Neuronal stem cell (in vitro differentiated cells): ENCODE measurements around the gene BCAR1.

Experiments
- DNase-seq: peaks from one replicate; pipeline ENCODE4 v3.0.0-alpha.2; 2013; ENCODE audit warnings: low spot score
- H2AFZ ChIP-seq: one replicate; pipeline ENCODE4 v1.6.1; 2013; ENCODE audit warnings: mild to moderate bottlenecking, low read length, inconsistent platforms
- H2AK5ac ChIP-seq: 2 replicates; pipeline ENCODE4 v1.6.1; 2013; ENCODE audit warnings: low read depth, mild to moderate bottlenecking, inconsistent platforms, low read length, moderate library complexity, mixed read lengths
- H2BK120ac ChIP-seq: 2 replicates; pipeline ENCODE4 v1.6.1; 2013; ENCODE audit warnings: low read depth, mild to moderate bottlenecking, inconsistent platforms, low read length, moderate library complexity, mixed read lengths
- H2BK12ac ChIP-seq: one replicate; pipeline ENCODE4 v1.6.1; 2013; ENCODE audit warnings: low read length, inconsistent platforms
- H2BK15ac ChIP-seq: 2 replicates; pipeline ENCODE4 v1.6.1; 2013; ENCODE audit warnings: mild to moderate bottlenecking, low read length, inconsistent platforms, mixed read lengths
- H2BK5ac ChIP-seq: one replicate; pipeline ENCODE4 v1.6.1; 2013; ENCODE audit warnings: inconsistent platforms, mild to moderate bottlenecking, low read length, moderate library complexity
- H3K14ac ChIP-seq: one replicate; pipeline ENCODE4 v1.6.1; 2013; ENCODE audit warnings: low read length, inconsistent platforms
- H3K18ac ChIP-seq: 2 replicates; pipeline ENCODE4 v1.6.1; 2013; ENCODE audit warnings: low read length, inconsistent platforms
- H3K23ac ChIP-seq: 2 replicates; pipeline ENCODE4 v1.6.1; 2013; ENCODE audit warnings: low read depth, mild to moderate bottlenecking, mixed read lengths, low read length, inconsistent platforms; ENCODE audit not compliant: poor library complexity
- H3K27ac ChIP-seq: replicated peaks from 3 replicates; pipeline ENCODE4 v1.5.1; 2013; ENCODE audit warnings: low read length, inconsistent platforms
- H3K27me3 ChIP-seq, 3 experiments: 2 replicates each; pipeline ENCODE4 v1.6.1; 2013; ENCODE audit warnings: low read length in 3 of 3, mild to moderate bottlenecking in 2 of 3, inconsistent platforms in 1 of 3, low read depth in 1 of 3, mixed read lengths in 1 of 3, moderate library complexity in 1 of 3; ENCODE audit not compliant: control insufficient read depth in 3 of 3, insufficient read depth in 3 of 3
- H3K36me3 ChIP-seq, 2 donors: replicated peaks in 1 of 2; 2 replicates each; pipeline ENCODE4 v1.6.1; 2013; ENCODE audit warnings: low read length in 2 of 2; ENCODE audit not compliant: control insufficient read depth in 2 of 2, insufficient read depth in 2 of 2
- H3K4ac ChIP-seq: 2 replicates; pipeline ENCODE4 v1.6.1; 2013; ENCODE audit warnings: inconsistent platforms, mild to moderate bottlenecking, low read length, moderate library complexity
- H3K4me1 ChIP-seq, 2 donors: 1 replicate in 1 of 2; 2 replicates in 1 of 2; pipeline ENCODE4 v1.6.1; 2013; ENCODE audit warnings: low read length in 2 of 2, low read depth in 1 of 2; ENCODE audit not compliant: control insufficient read depth in 2 of 2, insufficient read depth in 1 of 2
- H3K4me2 ChIP-seq: one replicate; pipeline ENCODE4 v1.6.1; 2013; ENCODE audit warnings: mild to moderate bottlenecking, low read length, inconsistent platforms; ENCODE audit not compliant: insufficient read depth, poor library complexity, severe bottlenecking
- H3K4me3 ChIP-seq, 2 donors: 2 replicates each; pipeline ENCODE4 v1.5.1; 2013; ENCODE audit warnings: low read length in 2 of 2, mild to moderate bottlenecking in 2 of 2, inconsistent platforms in 1 of 2, moderate library complexity in 1 of 2
- H3K79me1 ChIP-seq: one replicate; pipeline ENCODE4 v1.6.1; 2013; ENCODE audit warnings: low read depth, mild to moderate bottlenecking, inconsistent platforms, low read length, moderate library complexity
- H3K9ac ChIP-seq: one replicate; pipeline ENCODE4 v1.6.1; 2013; ENCODE audit warnings: mild to moderate bottlenecking, low read depth, low read length, inconsistent platforms; ENCODE audit not compliant: poor library complexity
- H3K9me3 ChIP-seq, 2 donors: replicated peaks in 1 of 2; 2 replicates each; pipeline versions ENCODE3 to v1.6.1; 2013; ENCODE audit warnings: low read length in 2 of 2, mild to moderate bottlenecking in 2 of 2, inconsistent platforms in 1 of 2, low read depth in 1 of 2, mixed read lengths in 1 of 2, moderate library complexity in 1 of 2; ENCODE audit not compliant: control insufficient read depth in 2 of 2, insufficient read depth in 1 of 2
- H4K8ac ChIP-seq: one replicate; pipeline ENCODE4 v1.6.1; 2013; ENCODE audit warnings: low read depth, mild to moderate bottlenecking, inconsistent platforms, low read length, moderate library complexity
- H4K91ac ChIP-seq: one replicate; pipeline ENCODE4 v1.6.1; 2013; ENCODE audit warnings: low read length, low read depth, mild to moderate bottlenecking, inconsistent platforms; ENCODE audit not compliant: poor library complexity
- WGBS, 2 donors: extraction: QIAGEN DNeasy Blood & Tissue Kit; methylation state at CpG; one replicate each; pipeline ENCODE4 v1.1.7; 2013; ENCODE audit warnings: missing lambda C conversion rate in 2 of 2, mixed read lengths in 1 of 2; ENCODE audit not compliant: insufficient read length in 2 of 2, insufficient replicate concordance in 1 of 2; ENCODE audit errors: extremely low coverage in 2 of 2; 5-methylcytosine and 5-hydroxymethylcytosine counted together

The BCAR1 gene

GRCh38 chr16:75222271-75222783, 29.1 kb downstream of the BCAR1 start:
- WGBS, 2 donors = no CpG with 5 or more reads among the region's 16 CpGs
- Histone ChIP-seq H2AK5ac (no peak overlapping the region), H3K4ac (peak overlapping the region; percentile 93)

GRCh38 chr16:75219838-75220237, 31.6 kb downstream of the BCAR1 start:
- no peak for DNase-seq
- Histone ChIP-seq H3K9me3 (no peaks in the 10 kb centered on the region), H3K79me1 (no peaks in the 10 kb centered on the region), H3K4ac (no peak overlapping the region), H4K8ac (no peak overlapping the region), H3K4me2 (no peak overlapping the region), H3K36me3 (no peaks in the 10 kb centered on the region), H2AK5ac (no peak overlapping the region), H2BK15ac (no peak overlapping the region), H2BK120ac (no peak overlapping the region), H2BK12ac (no peak overlapping the region), H2BK5ac (no peak overlapping the region), H2AFZ (no peak overlapping the region), H3K27me3 (no peaks in the 10 kb centered on the region), H4K91ac (no peak overlapping the region), H3K4me3 (no peak overlapping the region), H3K4me1 (peaks cover 0 to 1% of the 10 kb centered on the region in 2 donors), H3K23ac (no peak overlapping the region), H3K18ac (no peak overlapping the region), H3K14ac (no peak overlapping the region), H3K9ac (no peak overlapping the region), H3K27ac (no peak overlapping the region)
- no CpG with 5 or more reads among the region's 5 CpGs for WGBS, 2 donors

More at GRCh38 chr16:75222271-75222783, 29.1 kb downstream of the BCAR1 start:
- Histone ChIP-seq H2AFZ (peak overlapping the region; percentile 66), H3K4me2 (no peak overlapping the region), H3K27ac (no peak overlapping the region), H3K79me1 (no peaks in the 10 kb centered on the region), H2BK12ac (peak overlapping the region; percentile 30), H3K27me3 (no peaks in the 10 kb centered on the region), H3K4me1 (peaks cover 0 to 1% of the 10 kb centered on the region in 2 donors), H3K36me3 (no peaks in the 10 kb centered on the region), H3K4me3 (peak overlapping the region in 1 of 2 donors; percentile 5), H2BK15ac (peak overlapping the region; percentile 62), H4K91ac (no peak overlapping the region), H3K14ac (no peak overlapping the region), H3K9ac (peak overlapping the region; percentile 50), H4K8ac (no peak overlapping the region), H2BK5ac (no peak overlapping the region), H3K9me3 (no peaks in the 10 kb centered on the region), H2BK120ac (no peak overlapping the region), H3K23ac (no peak overlapping the region), H3K18ac (no peak overlapping the region)
- no peak for DNase-seq

- no CpG with 5 or more reads among the region's 4 CpGs for WGBS, 2 donors
- no peak overlapping the region for H3K4me3 ChIP-seq
These were observed 32.3 kb downstream of the BCAR1 start for GRCh38 chr16:75219088-75219487.

GRCh38 chr16:75218256-75219076, 33.0 kb downstream of the BCAR1 start, which contains the start of gene CTRB1:
CTRB1 (plus strand) TSS chr16:75218988; CDS start chr16:75219008, 20 bp downstream.
- Histone ChIP-seq H3K4me2 (no peak within 1 kb of the TSS), H3K9ac (no peak within 1 kb of the TSS), H3K27me3 (no peaks in the 10 kb centered on the region), H2BK15ac (no peak within 1 kb of the TSS), H3K14ac (peak within 1 kb of the TSS; percentile 14), H3K4me3 (no peak within 1 kb of the TSS), H3K79me1 (no peaks in the 10 kb centered on the region), H3K4ac (no peak within 1 kb of the TSS), H3K4me1 (peaks cover 0 to 1% of the 10 kb centered on the region in 2 donors), H3K36me3 (no peaks in the 10 kb centered on the region), H3K18ac (no peak within 1 kb of the TSS), H4K91ac (no peak within 1 kb of the TSS), H2BK5ac (no peak within 1 kb of the TSS), H4K8ac (no peak within 1 kb of the TSS), H3K23ac (no peak within 1 kb of the TSS), H2BK12ac (no peak within 1 kb of the TSS), H3K9me3 (no peaks in the 10 kb centered on the region), H2BK120ac (no peak within 1 kb of the TSS), H2AFZ (peak within 1 kb of the TSS; percentile 45), H3K27ac (no peak within 1 kb of the TSS), H2AK5ac (no peak within 1 kb of the TSS)
- no CpG with 5 or more reads among the region's 19 CpGs for WGBS, 2 donors
- no peak for DNase-seq

More at GRCh38 chr16:75219088-75219487, 32.3 kb downstream of the BCAR1 start:
- Histone ChIP-seq H3K36me3 (no peaks in the 10 kb centered on the region), H2BK15ac (no peak overlapping the region), H3K9me3 (no peaks in the 10 kb centered on the region), H3K9ac (no peak overlapping the region), H3K4me2 (no peak overlapping the region), H2AK5ac (no peak overlapping the region), H3K4me1 (peaks cover 0 to 1% of the 10 kb centered on the region in 2 donors), H2BK5ac (no peak overlapping the region), H2BK12ac (no peak overlapping the region), H3K23ac (no peak overlapping the region), H4K8ac (no peak overlapping the region), H3K79me1 (no peaks in the 10 kb centered on the region), H2AFZ (peak overlapping the region; percentile 45), H4K91ac (no peak overlapping the region), H3K4ac (no peak overlapping the region), H3K27me3 (no peaks in the 10 kb centered on the region), H2BK120ac (no peak overlapping the region), H3K27ac (no peak overlapping the region), H3K14ac (no peak overlapping the region), H3K18ac (no peak overlapping the region)
- DNase-seq = no peak
